OCI-LY1 (cell line): Measurements from ENCODE around the gene THUMPD2.

Experiments
- H2AFZ ChIP-seq: fragments of 200-600 bp; sonication (generic), shearing (Covaris generic); 2 replicates; pipeline ENCODE4 v1.6.0; 2014; ENCODE audit warnings: antibody characterized with exemption, mild to moderate bottlenecking, low read length
- H3F3A ChIP-seq: fragments of 200-600 bp; sonication (generic), shearing (Covaris generic); 2 replicates; pipeline ENCODE4 v1.6.0; 2014; ENCODE audit warnings: mild to moderate bottlenecking, antibody characterized with exemption, low read length, moderate library complexity; ENCODE audit not compliant: insufficient read depth
- H3K27ac ChIP-seq: fragments of 200-600 bp; sonication (generic); 2 replicates; pipeline ENCODE4 v1.5.1; 2014; ENCODE audit warnings: low read length, mixed run types, mild to moderate bottlenecking, low read depth; ENCODE audit not compliant: poor library complexity, severe bottlenecking
- H3K27me3 ChIP-seq: fragments of 200-600 bp; sonication (generic); 2 replicates; pipeline ENCODE4 v1.6.0; 2014; ENCODE audit warnings: antibody characterized with exemption, mild to moderate bottlenecking, low read length, moderate library complexity; ENCODE audit not compliant: insufficient read depth
- H3K36me3 ChIP-seq: fragments of 200-600 bp; sonication (generic); 2 replicates; pipeline ENCODE4 v1.6.1; 2014; ENCODE audit warnings: mild to moderate bottlenecking, antibody characterized with exemption, low read length, moderate library complexity, mixed read lengths; ENCODE audit not compliant: insufficient read depth
- H3K4me1 ChIP-seq: fragments of 200-600 bp; sonication (generic); 2 replicates; pipeline ENCODE4 v1.5.1; 2014; ENCODE audit warnings: mild to moderate bottlenecking, low read length, moderate library complexity; ENCODE audit not compliant: insufficient read depth, severe bottlenecking
- H3K4me2 ChIP-seq: fragments of 200-600 bp; sonication (generic), shearing (Covaris generic); 2 replicates; pipeline ENCODE4 v1.6.1; 2014; ENCODE audit warnings: low read length
- H3K4me3 ChIP-seq: fragments of 200-600 bp; sonication (generic); 2 replicates; pipeline ENCODE4 v1.5.1; 2014; ENCODE audit warnings: low read length, low read depth, mild to moderate bottlenecking, mixed read lengths; ENCODE audit not compliant: poor library complexity, severe bottlenecking
- H3K79me2 ChIP-seq: fragments of 200-600 bp; shearing (Covaris generic); 2 replicates; pipeline ENCODE4 v1.6.1; 2016; ENCODE audit warnings: mixed run types, low read length, mixed read lengths; ENCODE audit not compliant: insufficient read depth
- H3K9ac ChIP-seq: fragments of 200-600 bp; sonication (generic), shearing (Covaris generic); 2 replicates; pipeline ENCODE4 v1.6.1; 2014; ENCODE audit warnings: mild to moderate bottlenecking, low read length, mixed read lengths
- H3K9me2 ChIP-seq: fragments of 200-600 bp; sonication (generic), shearing (Covaris generic); 2 replicates; pipeline ENCODE4 v1.6.1; 2014; ENCODE audit warnings: low read depth, mild to moderate bottlenecking, low read length, mixed read lengths
- H3K9me3 ChIP-seq: fragments of 200-600 bp; shearing (Covaris generic); 2 replicates; pipeline ENCODE4 v1.6.1; 2014; ENCODE audit warnings: low read length, mixed read lengths
- H4K20me1 ChIP-seq: fragments of 200-600 bp; sonication (generic), shearing (Covaris generic); 2 replicates; pipeline ENCODE4 v1.6.0; 2016; ENCODE audit warnings: mild to moderate bottlenecking, low read length; ENCODE audit not compliant: insufficient read depth
- CTCF ChIP-seq: fragments of 200-600 bp; sonication (generic), shearing (Covaris generic); IDR thresholded peaks from 2 replicates; pipeline ENCODE4 v1.5.1; 2017; ENCODE audit warnings: mild to moderate bottlenecking, antibody characterized with exemption, low read length, moderate library complexity, mixed read lengths
- EZH2 ChIP-seq: fragments of 200-600 bp; sonication (generic), shearing (Covaris generic); IDR thresholded peaks from 2 replicates; pipeline ENCODE4 v1.8.0; 2017; ENCODE audit warnings: borderline replicate concordance, mixed run types, mild to moderate bottlenecking, antibody characterized with exemption, low read length, moderate library complexity, mixed read lengths

Gene THUMPD2

DNA sequence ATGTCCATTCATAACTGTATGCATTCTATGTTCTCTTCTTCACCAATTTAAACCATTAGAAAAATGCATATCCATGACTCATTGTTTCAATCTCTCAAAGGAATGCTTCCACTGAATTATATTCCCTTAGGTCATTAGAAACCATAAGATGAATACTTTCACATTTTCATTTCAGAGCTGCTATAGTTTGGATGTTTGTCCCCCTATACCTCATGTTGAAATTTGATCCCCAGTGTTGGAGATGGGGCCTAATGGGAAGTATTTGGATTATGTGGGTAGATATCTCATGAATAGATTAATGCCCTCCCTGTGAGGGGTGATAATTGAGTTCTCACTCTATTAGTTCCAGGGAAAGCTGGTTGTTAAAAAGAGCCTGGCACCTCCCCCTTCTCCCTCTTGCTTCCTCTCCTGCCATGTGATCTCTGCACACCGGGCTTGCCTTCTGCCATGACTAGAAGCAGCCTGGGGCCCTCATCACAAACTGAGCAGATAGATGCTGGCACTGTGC, 35.7 kb downstream of the THUMPD2 start:
- H3F3A ChIP-seq, result no peaks in the 10 kb centered on the region
- no peaks in the 10 kb centered on the region for H3K4me1 ChIP-seq
- no peaks in the 10 kb centered on the region for H3K27me3 ChIP-seq
- H3K4me3 ChIP-seq, result no peak overlapping the region
- peaks cover 77% of the 10 kb centered on the region for H3K36me3 ChIP-seq
- no peak overlapping the region for H3K9ac ChIP-seq
- no peaks in the 10 kb centered on the region for H3K79me2 ChIP-seq
- no peak overlapping the region for H3K4me2 ChIP-seq
- TF ChIP-seq CTCF, result no peak
- TF ChIP-seq EZH2, result no peak
- H3K27ac ChIP-seq, result no peak overlapping the region
- H3K9me3 ChIP-seq, result no peaks in the 10 kb centered on the region
- H4K20me1 ChIP-seq, result no peaks in the 10 kb centered on the region
- no peaks in the 10 kb centered on the region for H3K9me2 ChIP-seq
- no peak overlapping the region for H2AFZ ChIP-seq

DNA sequence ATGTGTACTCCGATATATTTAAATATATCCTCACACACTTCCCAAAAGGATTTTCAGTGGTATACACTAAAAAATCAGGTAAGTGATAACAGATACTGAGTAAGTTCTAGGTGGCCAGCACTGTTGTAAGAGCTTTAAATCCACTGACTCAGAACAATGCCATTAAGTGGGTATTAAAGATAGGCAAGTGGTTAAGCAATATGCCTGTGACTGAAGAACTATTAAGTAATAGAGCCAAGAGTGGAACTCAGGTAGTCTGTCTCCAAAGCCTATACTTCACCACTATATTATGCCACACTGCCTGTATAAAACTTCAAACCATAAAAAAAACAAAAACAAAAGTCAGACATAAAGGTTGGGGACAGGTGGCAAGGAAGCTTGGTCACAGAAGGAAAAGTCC, 37.2 kb downstream of the THUMPD2 start:
- Histone ChIP-seq H3K27ac (no peak overlapping the region), H3K4me3 (no peak overlapping the region), H3K79me2 (no peaks in the 10 kb centered on the region), H4K20me1 (no peaks in the 10 kb centered on the region), H3K9me2 (no peaks in the 10 kb centered on the region), H3K9me3 (no peaks in the 10 kb centered on the region), H3K36me3 (peaks cover 81% of the 10 kb centered on the region), H3K27me3 (no peaks in the 10 kb centered on the region), H3F3A (no peaks in the 10 kb centered on the region), H3K4me1 (no peaks in the 10 kb centered on the region), H3K4me2 (no peak overlapping the region), H3K9ac (no peak overlapping the region), H2AFZ (no peak overlapping the region)
- TF ChIP-seq CTCF (no peak), EZH2 (no peak)

- no peaks in the 10 kb centered on the region for H3K27me3 ChIP-seq
- TF ChIP-seq CTCF (no peak), EZH2 (no peak)
- H3K9me2 ChIP-seq, result no peaks in the 10 kb centered on the region
- H3K27ac ChIP-seq, result no peak overlapping the region
- no peaks in the 10 kb centered on the region for H3K9me3 ChIP-seq
- no peak overlapping the region for H3K4me3 ChIP-seq
- H3K79me2 ChIP-seq, result no peaks in the 10 kb centered on the region
- H4K20me1 ChIP-seq, result no peaks in the 10 kb centered on the region
- no peaks in the 10 kb centered on the region for H3F3A ChIP-seq
- no peak overlapping the region for H2AFZ ChIP-seq
- no peaks in the 10 kb centered on the region for H3K4me1 ChIP-seq
- H3K36me3 ChIP-seq, result peaks cover 92% of the 10 kb centered on the region
- no peak overlapping the region for H3K4me2 ChIP-seq
- no peak overlapping the region for H3K9ac ChIP-seq
Observed at GRCh38 chr2:39739386-39739785, 39.7 kb downstream of the THUMPD2 start.
